GM19023 (cell line): ENCODE measurements around the gene PFKFB2.

Source experiments
- ATAC-seq: cut with Tn5 transposase; IDR thresholded peaks from one replicate; pipeline ENCODE4 v1.9.1; 2021; ENCODE audit warnings: mild to moderate bottlenecking, moderate library complexity; ENCODE audit not compliant: unreplicated experiment

The PFKFB2 gene

GRCh38 chr1:207021876-207022596, 31.0 kb upstream of the PFKFB2 start:
- ATAC-seq: no peak

- no peak for ATAC-seq
Observed at GRCh38 chr1:207022996-207023679, 29.9 kb upstream of the PFKFB2 start.

GRCh38 chr1:207024202-207025145, 28.6 kb upstream of the PFKFB2 start:
- ATAC-seq: no peak

- no peak for ATAC-seq
Observed at GRCh38 chr1:207025146-207025880, 27.8 kb upstream of the PFKFB2 start.

- no peak for ATAC-seq
Observed at GRCh38 chr1:207026104-207026534, 27.0 kb upstream of the PFKFB2 start.

- ATAC-seq: no peak
Observed at GRCh38 chr1:207027206-207027777, 25.8 kb upstream of the PFKFB2 start.

- no peak for ATAC-seq
Observed at GRCh38 chr1:207027921-207028320, 25.2 kb upstream of the PFKFB2 start.

- ATAC-seq: no peak
Observed at GRCh38 chr1:207028884-207029650, 24.0 kb upstream of the PFKFB2 start.

- ATAC-seq: no peak
Observed at GRCh38 chr1:207029701-207030521, 23.2 kb upstream of the PFKFB2 start.

GRCh38 chr1:207030522-207031009, 22.5 kb upstream of the PFKFB2 start:
- ATAC-seq: no peak

GRCh38 chr1:207031016-207031415, 22.1 kb upstream of the PFKFB2 start:
- ATAC-seq: no peak

GRCh38 chr1:207031632-207032264, 21.3 kb upstream of the PFKFB2 start:
- ATAC-seq: no peak

GRCh38 chr1:207032528-207033017, 20.5 kb upstream of the PFKFB2 start, which contains the start of gene C1orf116:
TSS of gene C1orf116 (minus strand) at chr1:207032756. CDS start at chr1:207027598, 5,158 bp downstream.
- no peak for ATAC-seq

- ATAC-seq: no peak
Observed at GRCh38 chr1:207033302-207033701, 19.8 kb upstream of the PFKFB2 start.

- no peak for ATAC-seq
Observed at GRCh38 chr1:207034208-207034607, 18.9 kb upstream of the PFKFB2 start.

GRCh38 chr1:207034998-207035397, 18.1 kb upstream of the PFKFB2 start:
- no peak for ATAC-seq

- no peak for ATAC-seq
Observed at GRCh38 chr1:207035877-207036551, 17.1 kb upstream of the PFKFB2 start.
